Mesenteric fat pad (tissue), 1 donor: ENCODE data around the gene ASIC3. TPM values are rescaled to one million over a fixed set of nuclear protein-coding genes. Genes with fewer than 3 reads are reported as not detected.

Experiments used
- DNase-seq: peaks from one replicate; pipeline ENCODE4 v3.0.0-alpha.2; 2020; ENCODE audit warnings: low spot score
- total RNA-seq: library from RNA; stranded (reverse); fragmentation: NEBNext Ultra II Directional; extraction: Animal tissue kit (Norgen Biotek cat#: 25700); gene quantifications from one replicate; pipeline ENCODE4 v1.2.1, GENCODE V29; 2021
- donor health status: DM: yes; HTN: yes; CAD: no.

ASIC3 gene
- total RNA-seq, 1 donor from 2014 or later = 0.87 TPM

DNA sequence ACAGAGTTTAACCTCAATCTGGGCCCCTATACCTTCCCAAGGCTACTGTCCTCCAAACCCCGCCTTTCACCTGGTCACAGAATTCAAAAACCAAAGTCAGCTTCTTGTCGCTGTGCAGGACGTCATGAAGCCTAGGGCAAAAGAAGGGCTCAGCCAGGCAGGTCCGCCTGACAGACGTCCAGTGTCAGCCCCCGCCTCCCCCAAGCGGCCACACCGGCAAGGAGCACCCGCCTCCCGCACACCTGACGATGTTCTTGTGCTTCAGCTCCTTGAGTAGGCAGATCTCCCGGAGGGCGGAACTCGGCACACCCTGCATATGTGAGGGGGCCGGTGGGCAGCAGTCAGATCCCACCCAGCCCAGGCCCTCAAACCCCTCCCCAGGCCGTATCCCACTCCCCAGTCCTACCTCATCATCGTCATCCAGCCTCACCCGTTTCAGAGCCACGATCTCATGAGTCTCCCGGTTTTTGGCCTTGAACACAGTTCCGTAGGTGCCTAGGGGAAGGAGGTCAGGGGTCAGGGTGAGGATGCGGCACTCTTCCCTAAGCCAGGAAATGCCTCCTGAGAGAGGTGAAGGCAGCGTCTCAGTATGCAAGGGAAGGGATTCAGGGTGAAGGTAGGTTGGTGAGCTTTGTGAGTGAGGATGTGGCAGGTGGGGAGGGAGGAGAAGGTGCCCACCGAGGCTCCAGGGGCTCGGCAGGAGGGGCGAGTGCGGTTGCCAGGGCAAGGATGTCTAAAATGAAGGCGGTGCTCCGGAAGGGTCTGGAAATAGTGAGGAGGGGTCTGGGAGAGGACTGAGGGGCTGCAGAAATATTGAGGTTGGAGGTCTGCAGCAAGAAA is 8.6 kb downstream of the ASIC3 start:
- no peak for DNase-seq

DNA sequence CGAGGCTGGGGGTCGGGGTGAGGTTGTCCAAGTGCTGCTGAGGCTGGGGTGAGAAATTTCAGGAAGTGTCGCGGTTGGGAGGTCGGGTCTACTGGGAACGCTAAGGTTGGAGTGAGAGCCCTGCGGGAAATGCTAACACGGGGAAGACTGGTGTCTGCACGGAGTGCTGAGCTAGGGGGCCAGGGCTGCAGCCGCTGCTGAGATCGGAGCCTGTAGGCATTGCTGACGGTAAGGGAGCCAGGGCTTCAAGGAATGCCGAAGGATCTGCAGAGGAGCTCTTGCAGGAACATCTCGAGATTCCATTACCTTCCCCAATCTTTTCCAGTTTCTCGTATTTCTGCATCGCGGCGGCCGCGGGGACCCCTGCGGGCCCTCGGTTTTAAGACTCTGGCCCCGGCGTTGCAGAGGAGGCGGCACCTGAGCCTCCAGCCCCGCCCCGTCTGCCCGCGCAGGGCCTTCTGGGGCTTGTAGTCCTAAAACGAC is 9.2 kb downstream of the ASIC3 start, which contains the start of gene CDK5:
TSS of gene CDK5 (minus strand) at position 392 of the 483 bp plus-strand sequence. CDS start at position 343, 49 bp downstream.
- DNase-seq = no peak

DNA sequence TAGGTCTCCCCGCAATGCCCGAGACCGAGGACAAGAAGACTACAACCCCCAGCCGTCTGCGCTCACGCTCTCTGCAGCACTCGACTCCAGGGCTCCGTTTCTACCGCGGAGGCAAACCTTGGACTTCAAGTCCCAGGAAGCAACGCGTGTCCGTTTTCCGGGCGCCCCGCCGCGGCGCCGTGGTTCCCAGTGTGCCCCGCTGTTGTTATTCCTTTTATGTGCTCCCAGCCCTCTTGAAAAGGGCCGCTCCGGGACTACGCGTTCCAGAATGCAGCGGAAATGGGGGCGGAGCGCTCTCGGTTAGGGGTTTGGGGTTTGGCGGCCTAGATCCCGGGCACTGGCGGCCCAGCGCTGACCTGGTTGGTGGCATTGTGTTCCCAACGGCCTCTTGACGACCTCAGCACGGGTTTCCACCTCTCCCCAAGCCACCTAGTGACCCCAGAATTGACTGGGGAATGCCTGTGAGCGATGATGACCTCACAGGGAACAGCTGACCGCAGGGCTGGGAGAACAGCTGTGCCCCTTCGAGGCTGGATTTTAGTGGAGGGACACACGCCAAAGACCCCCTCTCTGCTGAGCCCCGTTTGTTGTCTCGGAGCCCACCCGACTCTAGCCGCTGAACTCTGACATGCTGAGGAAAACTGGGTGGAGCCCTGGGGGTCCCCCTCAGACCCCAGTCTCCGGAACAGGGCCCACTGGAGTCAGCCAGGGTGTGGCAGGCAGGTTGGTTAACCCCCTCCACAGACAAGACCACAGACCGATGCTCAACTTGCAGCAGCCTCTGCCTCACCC is 9.9 kb downstream of the ASIC3 start:
- peak; percentile 98 for DNase-seq

DNA sequence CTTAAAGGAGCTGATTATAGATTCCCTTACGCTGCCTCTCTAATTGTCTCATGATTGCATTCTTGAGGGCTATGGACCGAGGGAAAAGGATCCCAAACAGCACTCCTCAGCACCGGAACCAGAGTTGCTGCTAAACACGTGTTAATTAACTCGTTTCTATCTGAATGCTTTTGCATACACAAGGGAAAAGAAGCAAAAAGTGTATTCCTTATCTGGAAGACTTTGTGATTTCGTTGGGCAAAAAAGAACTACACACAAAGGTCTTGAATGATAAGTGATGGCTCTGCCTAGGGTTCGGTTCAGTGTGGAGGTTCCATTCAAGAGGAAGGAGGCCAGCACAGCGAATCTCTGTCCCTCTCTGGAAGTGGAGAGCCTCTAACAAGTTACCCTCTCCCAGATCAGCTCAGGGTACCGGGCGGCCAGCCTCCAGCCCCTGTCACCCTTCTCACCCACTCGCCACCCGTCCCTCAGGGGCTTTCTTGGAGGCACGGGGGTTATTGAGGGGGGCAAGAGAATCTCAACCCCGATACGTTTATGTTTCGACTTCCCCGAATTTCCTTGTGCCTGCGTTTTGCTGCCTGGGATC is 10.5 kb downstream of the ASIC3 start:
- DNase-seq = no peak

DNA sequence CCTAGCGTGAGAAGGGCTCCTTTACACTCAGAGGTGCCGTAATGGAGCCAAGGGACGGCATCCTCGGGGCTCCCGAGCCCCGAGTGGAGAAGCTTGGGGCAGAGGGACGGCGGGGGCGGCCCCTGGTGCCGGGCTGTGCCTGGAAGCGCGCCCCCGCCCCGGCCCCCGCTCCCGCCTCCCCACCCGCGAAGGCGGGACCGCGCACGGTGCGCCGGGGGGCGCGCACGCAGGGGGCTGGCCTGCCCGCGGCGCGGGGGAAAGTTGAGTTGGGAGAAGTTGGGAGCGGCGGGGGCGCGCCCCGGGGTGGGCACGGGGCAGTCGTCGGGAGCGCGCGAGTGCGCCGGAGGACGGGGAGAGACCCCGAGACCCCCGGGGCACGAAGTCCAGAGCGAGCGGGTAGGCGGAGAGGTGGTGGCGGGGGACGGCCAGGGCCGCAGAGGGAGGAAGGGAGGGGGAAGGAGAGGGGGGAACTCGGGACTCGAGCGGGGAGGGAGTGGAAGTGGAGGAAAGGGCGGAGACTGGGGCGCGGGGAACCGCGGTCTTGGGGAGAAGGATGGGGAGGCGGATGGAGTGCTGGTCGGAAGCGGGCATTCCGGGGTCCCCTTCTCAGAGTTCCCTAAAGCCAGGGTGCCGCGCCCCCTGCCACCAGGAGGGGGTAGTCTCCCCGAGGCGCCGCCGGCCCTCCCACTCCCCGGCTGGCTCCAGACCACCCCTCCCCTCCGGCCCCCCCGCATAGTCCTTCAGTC is 11.2 kb downstream of the ASIC3 start, which contains the start of gene SLC4A2:
TSS of gene SLC4A2 (plus strand) at position 223 of the 746 bp plus-strand sequence. CDS start 2,399 bp downstream, outside the sequence.
- DNase-seq = peak; percentile 94

DNA sequence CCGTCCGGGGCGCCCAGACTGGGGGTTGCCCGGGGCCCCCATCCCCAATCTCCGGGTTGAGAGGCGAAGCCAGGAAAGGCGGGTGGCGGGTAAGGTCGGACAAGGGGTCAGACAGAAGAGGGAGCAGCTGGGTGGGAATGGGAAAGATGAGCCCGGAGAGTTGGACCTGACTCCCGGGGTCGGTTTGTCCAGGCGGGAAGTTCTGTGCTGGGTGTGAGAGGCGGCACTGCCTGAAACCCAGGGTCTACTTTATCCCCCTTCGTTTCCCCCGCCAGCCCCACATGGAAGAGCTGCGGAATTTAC is 11.7 kb downstream of the ASIC3 start:
- no peak for DNase-seq

DNA sequence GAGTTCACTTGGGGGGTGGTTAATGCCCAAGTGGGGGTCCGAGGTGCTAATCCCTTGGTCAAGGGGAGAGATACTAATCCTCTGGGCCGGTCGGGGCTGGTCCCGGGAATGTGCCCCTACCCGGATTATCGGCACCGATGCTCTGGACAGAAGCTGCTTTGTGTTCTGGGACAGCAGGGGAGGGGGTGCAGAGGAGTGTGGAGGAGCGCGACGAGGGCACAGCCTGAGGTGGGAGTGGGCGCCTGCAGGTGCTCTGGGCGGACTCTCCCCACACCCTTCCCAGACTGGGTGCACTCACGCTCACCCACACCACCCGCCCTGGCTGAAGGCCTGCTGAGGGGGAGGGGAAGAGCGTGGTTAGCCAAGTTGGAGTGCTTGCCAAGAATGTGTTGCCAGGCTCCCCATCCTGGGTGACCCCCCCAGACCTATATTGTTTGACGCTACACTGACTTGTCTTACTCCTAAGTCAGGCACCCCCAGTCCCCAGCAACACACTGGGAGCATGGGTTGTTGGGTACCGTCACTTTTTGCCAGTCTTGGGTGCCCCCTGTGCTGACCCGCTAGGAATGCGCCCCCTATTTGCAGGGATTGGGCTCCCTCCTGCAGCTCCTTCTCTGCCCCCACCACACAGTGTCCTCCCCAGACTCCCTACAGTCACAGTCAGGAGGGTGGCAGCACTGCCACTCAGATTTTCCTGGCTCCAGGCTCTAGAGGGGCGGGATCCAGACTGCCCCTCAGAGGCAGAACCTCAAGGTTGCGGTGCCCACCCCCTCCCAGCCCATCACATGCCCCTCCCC is 12.3 kb downstream of the ASIC3 start:
- no peak for DNase-seq

DNA sequence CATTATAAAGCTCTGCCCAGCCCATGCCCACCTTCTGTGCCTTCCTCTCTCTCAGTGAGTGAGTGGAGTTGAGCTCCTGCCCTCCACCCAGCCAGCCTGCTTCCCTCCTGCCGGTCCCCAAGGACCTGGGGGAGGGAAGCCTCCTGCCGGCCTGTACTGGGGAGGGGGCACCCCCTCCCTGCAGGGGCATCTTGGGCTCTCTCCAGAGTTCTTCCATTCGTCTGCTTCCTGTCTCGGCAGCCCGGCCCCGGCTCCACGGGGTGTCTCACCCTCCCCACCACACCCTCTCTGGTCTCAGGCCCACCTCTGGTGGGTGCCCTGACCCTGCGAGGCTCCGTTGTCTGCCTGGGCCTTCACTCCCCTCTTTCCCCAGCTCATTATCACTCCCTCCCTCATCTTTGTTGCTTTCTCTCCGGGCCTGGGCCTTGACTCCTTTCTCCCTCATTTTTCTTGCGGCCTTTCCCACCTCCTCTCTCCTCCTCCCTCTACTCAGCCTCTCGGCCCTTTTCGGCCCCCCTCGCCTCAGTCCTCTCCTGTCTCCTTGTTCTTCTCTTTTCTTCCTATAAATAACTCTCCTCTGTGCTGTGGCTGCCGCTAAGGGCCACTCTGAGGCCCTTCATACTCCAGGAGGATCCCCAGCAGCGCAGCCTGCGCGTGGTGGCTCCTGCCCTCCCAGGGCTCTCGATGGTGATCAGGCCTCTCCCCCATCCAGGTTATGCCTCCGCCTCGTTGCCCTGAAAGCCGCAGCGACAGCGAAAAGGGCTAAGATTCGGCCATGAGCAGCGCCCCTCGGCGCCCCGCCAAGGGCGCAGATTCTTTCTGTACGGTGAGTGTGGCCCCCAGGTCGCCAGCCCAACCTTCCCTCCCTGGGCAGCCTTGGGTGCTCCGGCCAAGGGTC is 13.1 kb downstream of the ASIC3 start:
- DNase-seq = no peak

DNA sequence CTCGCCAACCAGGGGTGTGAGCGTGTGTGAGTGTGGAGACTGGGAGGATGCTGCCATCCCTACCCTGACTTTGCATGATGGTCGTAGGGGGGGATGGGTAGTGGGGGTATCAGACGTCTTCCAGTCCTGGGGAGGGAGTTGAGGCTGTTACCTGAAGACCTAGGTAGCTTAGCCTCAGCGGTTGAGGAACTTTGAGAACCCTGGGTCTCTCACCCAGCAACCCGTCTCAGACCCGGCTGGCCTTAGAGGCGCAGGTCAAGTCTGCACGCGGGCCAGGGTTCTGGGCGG is 13.7 kb downstream of the ASIC3 start:
- DNase-seq = no peak

DNA sequence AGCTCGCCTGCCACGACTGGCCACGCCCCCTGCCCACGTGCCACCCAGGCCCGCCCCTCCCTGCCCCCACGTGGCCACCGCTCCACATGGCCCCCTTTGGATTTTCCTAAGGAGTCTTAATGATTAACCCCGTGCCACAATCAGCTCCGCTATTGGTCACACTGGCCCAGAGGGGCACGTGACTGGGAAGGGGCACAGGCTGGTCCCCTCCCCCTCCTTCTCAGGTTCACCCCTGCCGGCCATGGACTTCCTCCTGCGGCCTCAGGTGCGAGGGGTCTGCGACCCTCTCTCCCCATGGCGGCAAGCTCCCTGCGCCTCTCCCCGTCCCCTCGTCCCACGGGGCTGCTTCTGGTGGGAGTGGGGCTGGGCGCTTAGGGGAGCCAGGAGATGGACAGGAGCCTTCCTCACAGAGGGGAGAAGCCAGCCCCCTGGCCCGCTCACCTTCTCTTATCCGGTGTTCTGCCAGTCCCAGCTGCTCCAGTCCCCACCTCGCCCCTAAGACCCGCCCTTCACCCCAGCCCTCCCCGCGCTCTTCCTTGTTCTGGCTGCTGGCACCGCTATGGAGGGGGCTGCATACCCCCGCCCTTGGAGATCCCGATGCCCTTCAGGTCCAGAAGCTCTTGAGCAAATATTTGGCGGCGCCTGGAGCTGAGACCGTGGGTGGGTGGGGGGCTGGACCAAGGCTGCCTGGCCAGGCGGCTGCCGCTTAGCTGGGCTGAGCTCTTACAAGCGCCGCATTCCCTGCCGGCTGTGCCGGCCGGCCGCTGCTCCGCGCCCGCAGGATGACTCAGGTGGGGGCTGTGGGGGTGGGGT is 14.3 kb downstream of the ASIC3 start:
- DNase-seq = no peak

DNA sequence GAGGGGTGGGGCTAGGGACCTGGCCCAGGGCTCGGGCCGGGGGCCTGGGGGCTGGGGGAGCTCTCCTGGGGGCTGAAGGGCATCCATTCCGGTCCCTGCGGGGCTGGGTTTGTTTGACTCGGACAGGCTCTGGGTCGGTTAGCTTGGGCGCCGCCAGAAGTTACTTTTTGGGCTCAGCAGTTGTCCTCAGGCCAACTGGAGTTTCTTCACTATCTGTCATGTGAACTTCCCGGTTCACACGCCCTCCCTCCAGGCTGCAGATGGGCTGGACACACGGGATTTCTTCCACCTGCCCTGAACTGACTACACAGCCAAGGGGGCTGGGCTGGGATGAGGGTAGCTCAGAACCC is 14.9 kb downstream of the ASIC3 start:
- no peak for DNase-seq

DNA sequence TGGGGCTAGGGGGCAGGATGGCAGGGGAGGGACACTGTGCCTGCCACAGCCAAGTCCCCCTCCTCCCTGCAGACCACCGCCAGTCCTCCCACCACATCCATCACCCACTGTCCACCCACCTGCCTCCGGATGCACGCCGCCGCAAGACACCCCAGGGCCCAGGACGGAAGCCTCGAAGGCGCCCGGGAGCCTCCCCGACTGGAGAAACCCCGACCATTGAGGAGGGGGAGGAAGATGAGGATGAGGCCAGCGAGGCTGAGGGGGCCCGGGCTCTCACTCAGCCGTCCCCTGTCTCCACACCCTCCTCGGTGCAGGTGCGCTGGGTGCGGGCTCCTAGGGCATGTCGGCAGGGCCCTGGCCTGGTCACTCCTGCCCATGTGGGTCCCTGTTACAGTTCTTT is 16.1 kb downstream of the ASIC3 start:
- no peak for DNase-seq

DNA sequence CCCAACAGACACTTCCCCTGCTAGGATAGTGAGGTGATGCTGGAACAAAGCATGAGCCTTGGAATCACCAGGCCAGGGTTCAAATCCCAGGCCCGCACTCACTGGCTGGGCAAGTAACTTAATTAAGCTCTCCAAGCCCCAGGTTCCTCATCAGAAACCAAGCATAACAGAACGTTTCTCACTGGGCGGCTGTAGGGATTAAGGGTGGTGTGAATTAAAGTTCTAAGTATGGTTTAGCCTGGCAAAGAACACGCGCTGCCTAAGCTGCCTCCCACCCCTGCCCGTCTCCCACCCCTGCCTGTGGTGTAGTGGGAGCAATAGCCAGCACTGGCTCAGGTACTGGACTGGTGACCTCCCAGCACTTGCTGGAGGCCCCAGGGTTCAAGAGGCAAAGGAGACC is 16.7 kb downstream of the ASIC3 start:
- no peak for DNase-seq

DNA sequence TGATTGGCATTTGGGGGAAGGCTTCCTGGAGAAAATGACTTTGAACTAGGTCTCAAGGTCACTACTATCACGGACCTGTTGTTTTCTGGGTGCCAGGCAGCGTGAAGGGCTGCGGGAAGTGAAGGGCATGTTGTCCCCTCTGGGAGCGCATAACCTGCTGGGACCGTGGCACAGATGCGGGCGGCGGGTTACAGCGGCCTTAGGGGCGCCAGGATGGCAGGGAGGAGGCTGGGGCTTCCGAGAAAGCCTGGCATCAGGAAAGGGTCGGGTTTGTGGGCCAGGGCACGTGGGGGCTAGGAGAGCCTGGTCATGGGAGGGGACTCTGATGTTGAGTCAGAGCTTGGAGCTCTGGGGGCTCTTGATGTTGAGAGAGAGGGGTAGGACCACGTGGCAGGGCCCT is 17.2 kb downstream of the ASIC3 start:
- no peak for DNase-seq

DNA sequence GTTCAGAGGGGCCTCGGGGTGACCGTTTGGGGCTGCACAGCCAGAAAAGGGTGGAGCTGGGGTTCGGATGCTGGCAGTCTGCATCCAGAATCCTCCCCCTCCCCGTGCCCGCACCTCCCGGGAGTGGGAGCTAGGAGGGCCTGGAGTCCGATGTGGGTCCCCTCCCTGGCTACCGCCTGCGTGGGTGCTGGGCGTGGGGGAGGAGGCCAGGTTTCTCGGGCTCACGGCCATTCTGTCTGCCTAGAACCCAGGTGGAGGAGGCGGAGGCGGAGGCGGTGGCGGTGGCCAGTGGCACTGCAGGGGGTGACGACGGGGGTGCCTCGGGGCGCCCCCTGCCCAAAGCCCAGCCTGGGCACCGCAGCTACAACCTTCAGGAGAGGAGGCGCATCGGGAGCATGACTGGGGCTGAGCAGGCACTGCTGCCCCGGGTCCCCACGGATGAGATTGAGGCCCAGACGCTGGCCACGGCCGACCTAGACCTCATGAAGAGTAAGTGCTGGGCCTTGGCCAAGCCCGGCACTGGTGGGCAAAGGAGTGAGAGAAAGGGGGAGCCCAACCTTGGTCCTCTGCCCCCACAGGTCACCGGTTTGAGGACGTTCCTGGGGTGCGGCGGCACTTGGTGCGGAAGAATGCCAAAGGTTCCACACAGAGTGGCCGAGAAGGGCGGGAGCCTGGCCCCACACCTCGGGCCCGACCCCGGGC is 18.1 kb downstream of the ASIC3 start:
- DNase-seq = no peak

DNA sequence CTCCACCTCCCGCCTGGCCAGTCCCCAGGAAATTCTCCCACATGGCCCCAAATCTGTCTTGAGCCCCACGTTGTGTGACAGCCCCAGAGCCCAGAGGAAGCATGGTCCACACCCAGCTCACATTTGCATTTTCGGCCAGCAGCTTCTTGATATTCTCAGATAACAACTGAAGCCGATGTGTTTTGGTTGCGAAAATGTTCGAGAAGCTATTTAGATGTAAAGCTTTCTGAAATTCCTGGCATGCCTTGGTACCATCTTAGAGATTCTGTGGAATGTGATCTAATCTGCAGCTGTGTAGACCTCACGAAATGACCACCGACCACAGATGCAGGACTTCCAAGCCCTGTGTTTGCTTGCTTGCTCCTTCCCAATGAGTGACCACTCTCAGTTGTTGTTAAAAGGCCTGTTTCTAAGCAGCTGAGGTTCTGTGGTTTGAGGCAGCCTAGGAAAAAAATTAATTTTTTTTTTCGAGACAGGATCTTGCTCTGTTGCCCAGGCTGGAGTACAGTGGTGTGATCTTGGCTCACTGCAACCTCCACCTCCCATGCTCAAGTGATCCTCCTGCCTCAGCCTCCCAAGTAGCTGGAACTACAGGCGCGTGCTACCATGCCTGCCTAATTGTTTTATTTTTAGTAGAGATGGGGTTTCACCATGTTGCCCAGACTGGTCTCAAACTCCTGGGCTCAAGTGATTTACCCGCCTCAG is 19.9 kb downstream of the ASIC3 start:
- no peak for DNase-seq

DNA sequence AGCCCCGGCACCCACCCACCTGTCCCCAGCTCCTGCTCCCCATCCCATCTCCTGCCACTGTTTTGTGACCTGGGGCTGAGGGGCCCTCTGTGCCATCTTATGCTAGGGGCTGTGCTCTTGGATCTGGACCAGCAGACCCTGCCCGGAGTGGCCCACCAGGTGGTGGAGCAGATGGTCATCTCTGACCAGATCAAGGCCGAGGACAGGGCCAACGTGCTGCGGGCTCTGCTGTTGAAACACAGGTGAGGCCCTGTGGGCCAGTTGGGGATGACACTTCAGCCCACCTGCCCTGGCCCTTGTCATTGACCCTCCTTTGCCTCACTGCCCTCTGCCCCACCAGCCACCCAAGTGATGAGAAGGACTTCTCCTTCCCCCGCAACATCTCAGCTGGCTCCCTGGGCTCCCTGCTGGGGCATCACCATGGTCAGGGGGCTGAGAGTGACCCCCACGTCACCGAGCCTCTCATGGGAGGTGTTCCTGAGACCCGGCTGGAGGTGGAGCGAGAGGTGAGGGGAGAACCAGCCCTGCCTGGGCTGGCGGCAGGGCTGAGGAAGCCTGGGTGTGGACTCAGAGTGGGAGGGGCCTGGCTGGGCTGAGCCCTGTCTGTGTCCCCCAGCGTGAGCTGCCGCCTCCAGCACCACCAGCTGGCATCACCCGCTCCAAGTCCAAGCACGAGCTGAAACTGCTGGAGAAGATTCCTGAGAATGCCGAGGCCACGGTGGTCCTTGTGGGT is 21.7 kb downstream of the ASIC3 start:
- DNase-seq = no peak
